GM21825 (cell line): ENCODE results near the gene PIK3IP1.
"Not testable (repeated sequence)": the region's sequence is repeated elsewhere in the genome, so short reads cannot be mapped to it uniquely, and the experiment has no call there.

Experiments
- ATAC-seq: cut with Tn5 transposase; IDR thresholded peaks from one replicate; pipeline ENCODE4 v1.9.1; 2021; ENCODE audit warnings: mild to moderate bottlenecking, moderate library complexity; ENCODE audit not compliant: unreplicated experiment

PIK3IP1 gene

GRCh38 chr22:31259798-31260473, 32.4 kb downstream of the PIK3IP1 start:
- ATAC-seq = no peak

- no peak for ATAC-seq
Measured at GRCh38 chr22:31253949-31254348, 38.3 kb downstream of the PIK3IP1 start.

GRCh38 chr22:31250740-31251600, 41.3 kb downstream of the PIK3IP1 start:
- no peak for ATAC-seq

- no peak for ATAC-seq
Measured at GRCh38 chr22:31248965-31249958, 43.0 kb downstream of the PIK3IP1 start.

GRCh38 chr22:31248138-31248745, 44.0 kb downstream of the PIK3IP1 start:
- no peak for ATAC-seq

GRCh38 chr22:31247726-31248125, 44.6 kb downstream of the PIK3IP1 start:
- no peak for ATAC-seq

- ATAC-seq = no peak
Measured at GRCh38 chr22:31246687-31247086, 45.6 kb downstream of the PIK3IP1 start.

GRCh38 chr22:31245998-31246397, 46.3 kb downstream of the PIK3IP1 start:
- ATAC-seq = not testable (repeated sequence)

- no peak for ATAC-seq
Measured at GRCh38 chr22:31244943-31245451, 47.3 kb downstream of the PIK3IP1 start.

GRCh38 chr22:31244046-31244942, 48.0 kb downstream of the PIK3IP1 start:
- ATAC-seq = no peak

GRCh38 chr22:31243339-31244045, 48.8 kb downstream of the PIK3IP1 start:
- no peak for ATAC-seq

- ATAC-seq = no peak
Measured at GRCh38 chr22:31241936-31242335, 50.4 kb downstream of the PIK3IP1 start.

- no peak for ATAC-seq
Measured at GRCh38 chr22:31241200-31241599, 51.1 kb downstream of the PIK3IP1 start.

- ATAC-seq = no peak
Measured at GRCh38 chr22:31239771-31240370, 52.4 kb downstream of the PIK3IP1 start.

- ATAC-seq = no peak
Measured at GRCh38 chr22:31238057-31238456, 54.2 kb downstream of the PIK3IP1 start.

- not testable (repeated sequence) for ATAC-seq
Measured at GRCh38 chr22:31236044-31236443, 56.2 kb downstream of the PIK3IP1 start.

GRCh38 chr22:31235081-31235480, 57.2 kb downstream of the PIK3IP1 start:
- ATAC-seq = no peak

- ATAC-seq = no peak
Measured at GRCh38 chr22:31233001-31233400, 59.3 kb downstream of the PIK3IP1 start.
